GM11168 (cell line): ENCODE data around the gene TAF1D.
"Not testable (repeated sequence)": the region's sequence is repeated elsewhere in the genome, so short reads cannot be mapped to it uniquely, and the experiment has no call there.

Experiments used
- in situ Hi-C: fragments of 300-500 bp; cut with MboI; formaldehyde crosslinking; loops from one replicate; pipeline ENCODE4 v1.12.0; 2022; ENCODE audit warnings: low sequenced_read_pairs; ENCODE audit not compliant: unreplicated experiment

The TAF1D gene

DNA sequence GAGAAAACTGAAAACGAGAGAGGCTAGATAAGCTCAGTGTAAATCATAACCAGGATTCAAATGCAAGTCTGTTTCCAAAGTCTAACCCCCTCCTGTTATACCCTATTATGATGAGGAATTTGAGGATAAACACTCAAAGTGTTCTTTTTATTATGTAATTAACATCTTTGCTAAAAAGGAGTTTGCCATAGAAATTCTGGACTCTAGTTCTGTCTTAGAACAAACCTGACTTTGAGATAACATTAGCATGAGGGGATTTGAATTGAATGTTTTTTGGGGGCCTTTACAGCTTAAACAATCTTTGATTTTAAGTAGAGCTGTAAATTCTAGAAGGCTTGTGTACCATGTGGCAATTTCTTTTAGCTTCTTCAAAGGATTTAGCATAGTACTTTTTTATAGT lies 9.7 kb upstream of the TAF1D start:
- in situ Hi-C loops: no loop called here

DNA sequence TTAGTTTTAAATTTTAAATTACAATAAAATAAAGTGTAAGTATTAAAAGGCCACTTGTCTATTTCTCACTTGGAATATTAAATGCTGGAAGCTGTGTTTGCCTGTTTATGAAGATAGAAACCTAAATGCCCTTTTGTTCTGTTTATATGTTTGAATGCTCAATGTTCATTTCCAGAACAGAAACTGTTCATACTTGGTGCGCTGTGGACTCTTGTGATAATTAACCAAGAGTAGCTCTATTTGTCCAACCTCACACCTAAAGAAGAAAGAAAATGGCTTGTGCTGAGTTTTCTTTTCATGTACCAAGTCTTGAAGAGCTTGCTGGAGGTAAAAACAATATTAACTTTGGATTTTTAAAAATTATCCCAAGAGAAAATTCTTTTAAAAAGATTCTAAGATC lies 5.8 kb upstream of the TAF1D start:
- in situ Hi-C loops: no loop called here

DNA sequence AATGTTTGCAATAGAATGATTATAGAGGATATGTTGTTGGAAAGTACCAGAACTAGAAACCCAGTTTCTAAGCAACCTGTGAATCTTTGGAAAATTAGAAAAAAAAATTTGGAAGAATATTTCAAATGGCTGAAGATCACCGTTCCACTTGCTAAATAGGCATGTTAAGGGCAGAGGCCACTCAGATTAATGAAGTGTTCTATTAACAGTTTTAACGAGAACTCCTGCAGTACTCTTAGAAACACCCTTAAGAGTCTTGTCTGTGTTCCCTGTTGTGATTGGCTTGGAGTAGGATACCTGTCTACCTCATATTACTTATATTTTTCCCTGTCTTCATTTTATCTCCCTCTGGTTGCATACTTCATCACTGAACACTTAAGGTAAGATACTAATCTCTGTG lies 4.8 kb upstream of the TAF1D start:
- in situ Hi-C loops: no loop called here

DNA sequence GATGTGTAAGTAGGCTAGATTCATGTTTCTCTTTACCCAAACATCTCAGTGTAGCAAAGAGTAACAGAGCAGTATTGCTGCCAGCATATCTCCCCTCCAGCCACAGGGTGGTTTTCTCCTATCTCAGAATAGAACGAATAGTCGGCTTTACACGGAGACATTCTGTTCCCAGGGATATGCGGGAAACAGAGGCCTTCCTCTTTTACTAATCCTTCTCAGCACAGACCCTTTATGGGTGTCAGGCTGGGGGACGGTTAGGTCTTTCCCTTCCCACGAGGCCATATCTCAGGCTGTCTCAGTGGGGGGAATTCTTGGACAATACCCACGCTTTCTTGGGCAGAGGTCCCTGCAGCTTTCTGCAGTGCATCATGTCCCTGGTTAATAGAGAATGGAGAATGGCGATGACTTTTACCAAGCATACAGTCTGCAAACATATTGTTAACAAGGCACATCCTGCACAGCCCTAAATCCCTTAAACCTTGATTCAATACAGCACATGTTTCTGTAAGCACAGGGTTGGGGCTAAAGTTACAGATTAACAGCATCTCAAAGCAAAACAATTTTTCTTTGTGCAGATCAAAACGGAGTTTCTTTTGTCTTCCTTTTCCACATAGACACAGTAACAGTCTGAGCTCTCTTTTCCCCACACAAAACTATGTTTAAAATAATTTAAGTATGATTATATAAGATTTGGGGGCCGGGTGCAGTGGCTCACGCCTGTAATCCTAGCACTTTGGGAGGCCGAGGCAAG lies 3.9 kb upstream of the TAF1D start:
- in situ Hi-C loops: not testable (repeated sequence)

DNA sequence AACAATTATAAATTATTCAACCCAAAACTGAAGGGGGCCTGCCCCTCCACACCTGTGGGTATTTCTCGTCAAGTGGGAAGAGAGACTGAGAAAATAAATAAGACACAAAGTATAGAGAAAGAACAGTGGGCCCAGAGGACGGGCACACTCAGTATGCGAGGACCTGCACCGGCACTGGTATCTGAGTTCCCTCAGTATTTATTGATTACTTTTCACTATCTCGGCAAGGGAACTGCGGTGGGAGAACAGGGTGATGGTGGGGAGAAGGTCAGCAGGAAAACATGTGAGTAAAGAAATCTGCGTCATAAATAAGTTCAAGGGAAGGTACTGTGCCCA lies 3.3 kb upstream of the TAF1D start:
- in situ Hi-C loops: no loop called here

DNA sequence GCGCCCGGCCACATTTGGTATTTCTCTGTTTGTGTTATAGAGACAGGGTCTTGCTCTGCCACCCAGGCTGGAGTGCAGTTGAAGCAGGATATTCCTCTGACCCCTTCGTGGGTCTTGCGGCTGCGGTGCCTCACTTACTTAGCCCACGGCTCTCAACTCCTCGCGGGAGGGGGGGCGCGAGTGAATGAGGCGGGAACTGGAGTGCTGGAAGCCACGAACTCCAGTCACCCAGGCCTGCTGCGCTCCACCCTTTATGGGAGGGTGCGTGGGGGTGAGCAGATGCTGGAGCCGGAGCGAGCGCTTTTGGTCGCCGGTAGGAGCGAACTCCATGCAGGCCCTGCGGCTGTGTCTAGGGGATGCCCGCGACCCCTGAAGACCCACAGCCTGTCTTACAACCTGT lies 2.0 kb upstream of the TAF1D start:
- in situ Hi-C loops: no loop called here

DNA sequence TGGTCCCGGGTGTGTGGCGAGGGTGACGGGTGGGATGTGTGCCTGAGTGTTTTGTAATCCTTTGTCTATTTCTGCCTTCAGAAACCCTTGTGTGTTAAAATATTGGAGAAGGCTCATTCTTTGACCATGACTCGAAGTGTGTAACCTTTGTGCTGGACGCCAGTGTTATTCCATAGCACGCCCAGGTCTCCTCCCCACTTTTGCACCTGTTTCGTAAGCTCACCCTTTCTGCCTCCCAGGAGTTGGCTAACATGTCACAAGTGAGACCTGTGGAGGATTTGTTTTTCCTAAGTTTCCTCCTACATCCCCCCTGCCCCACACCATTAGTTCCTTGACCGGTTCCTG lies 559 bp upstream of the TAF1D start:
- in situ Hi-C loops: no loop called here

DNA sequence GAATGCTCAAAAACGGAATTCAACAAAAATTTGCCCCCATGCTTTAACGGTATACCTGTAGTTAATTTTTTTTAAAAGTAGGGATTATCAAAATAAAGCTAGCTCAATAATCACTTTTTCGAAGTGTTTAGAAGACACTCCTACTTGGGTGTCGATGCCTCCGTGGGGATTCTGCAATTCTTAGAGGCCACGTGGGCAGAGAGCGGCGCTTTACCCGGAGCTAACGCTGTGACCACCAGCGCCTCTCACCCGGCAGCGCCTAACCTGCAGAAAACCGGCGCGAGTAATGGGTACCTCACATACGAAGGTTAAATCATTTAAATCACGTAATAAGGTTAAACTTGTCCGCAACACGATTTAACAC lies 583 bp downstream of the TAF1D start:
- in situ Hi-C loops: no loop called here

DNA sequence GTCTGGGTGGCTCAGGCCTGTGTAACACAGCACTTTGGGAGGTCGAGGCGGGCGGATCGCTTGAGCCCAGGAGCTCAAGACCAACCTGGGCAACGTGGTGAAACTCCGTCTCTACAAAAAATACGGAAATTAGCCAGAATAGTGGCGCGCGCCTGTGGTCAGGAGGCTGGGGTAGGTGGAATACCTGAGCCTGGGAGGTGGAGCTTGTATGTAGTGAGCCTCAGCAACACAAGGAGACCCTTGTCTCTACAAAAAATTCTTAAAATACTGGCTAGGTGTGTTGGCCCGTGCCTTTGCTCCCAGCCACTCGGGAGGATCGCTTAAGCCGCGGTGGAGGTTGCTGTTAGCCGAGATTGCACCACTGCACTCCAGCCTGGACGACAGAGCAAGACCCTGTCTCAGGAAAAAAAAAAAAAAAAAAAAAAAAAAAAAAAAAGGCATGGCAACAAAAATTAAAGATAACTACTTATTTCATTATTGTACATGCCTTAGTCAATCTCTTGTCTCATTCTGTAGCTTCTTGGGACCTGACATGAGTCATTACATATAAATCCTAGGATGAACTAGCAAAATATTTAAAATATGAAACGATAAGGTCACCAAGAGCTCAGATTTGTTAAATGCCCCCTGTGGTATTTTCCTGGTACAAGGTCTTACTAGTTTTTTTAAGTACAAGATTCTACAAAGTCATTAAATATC lies 1.1 kb downstream of the TAF1D start:
- in situ Hi-C loops: no loop called here

DNA sequence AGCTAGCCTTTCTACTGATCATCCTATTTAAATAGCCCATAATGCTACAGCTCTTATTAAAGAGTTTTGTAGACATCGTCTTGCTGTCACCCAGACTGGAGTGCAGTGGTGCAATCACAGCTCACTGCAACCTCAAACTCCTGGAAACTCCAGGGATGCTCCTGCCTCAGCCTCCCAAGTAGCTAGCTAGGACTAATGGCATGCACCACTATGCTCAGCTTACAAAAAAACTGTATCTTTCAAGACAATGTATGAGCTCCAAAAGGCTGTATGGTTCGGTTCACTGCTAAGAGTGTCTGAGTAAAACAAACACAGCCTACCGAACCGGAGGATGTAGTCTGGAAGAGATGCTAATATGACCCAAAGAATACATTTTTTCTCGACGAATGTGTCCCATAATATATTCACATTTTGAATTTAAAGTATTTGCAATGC lies 2.6 kb downstream of the TAF1D start:
- in situ Hi-C loops: no loop called here

DNA sequence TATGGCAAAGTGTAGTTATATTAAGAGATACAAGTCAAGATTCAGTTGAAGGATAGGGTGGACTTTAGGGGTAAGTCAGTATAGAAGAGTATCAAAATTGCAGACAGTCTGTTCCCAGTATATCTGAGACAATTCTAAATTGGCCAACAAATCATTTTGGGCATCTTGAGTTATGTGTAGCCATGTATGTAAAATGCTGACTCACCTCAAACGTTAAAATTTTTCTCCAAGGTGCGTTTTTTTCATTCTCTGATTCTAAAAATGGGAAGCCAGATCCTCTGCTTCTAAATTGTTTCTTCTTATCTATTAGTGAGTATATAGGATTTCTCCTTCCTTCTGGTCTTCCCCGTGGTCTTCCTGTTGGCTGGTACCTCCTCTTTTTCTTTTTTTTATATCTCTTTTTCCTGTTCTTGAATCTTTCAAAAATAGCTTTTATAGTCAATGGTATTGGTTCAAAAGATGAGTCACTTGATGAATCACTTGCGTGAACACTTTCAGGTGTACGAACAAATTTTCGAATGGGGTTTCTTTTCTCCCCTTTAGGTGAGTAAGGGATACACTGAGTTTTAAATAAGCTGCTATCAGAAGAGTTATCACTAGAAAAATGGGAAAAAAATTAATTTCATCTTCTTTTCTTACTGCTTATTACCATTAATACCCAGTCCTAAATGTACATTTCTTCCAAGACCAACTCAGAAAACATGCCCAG lies 3.2 kb downstream of the TAF1D start:
- in situ Hi-C loops: no loop called here

DNA sequence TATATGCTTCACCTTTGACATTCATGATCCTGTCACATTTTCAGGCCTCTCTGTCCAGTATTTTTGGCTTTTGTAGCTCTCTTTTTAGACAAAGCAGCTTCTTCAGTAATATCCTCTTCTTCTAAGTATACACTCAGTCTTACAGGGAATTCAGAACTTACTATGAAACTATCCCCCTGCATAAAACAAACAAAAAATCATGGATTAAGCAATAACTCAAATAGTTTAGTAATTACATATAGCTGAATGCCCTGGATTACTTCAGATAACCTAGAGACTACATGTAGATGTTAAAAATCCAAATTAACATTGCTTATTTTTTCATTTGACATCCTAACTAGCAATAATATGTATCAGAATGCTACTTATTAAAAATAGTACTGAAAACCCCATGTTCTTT lies 5.2 kb downstream of the TAF1D start:
- in situ Hi-C loops: no loop called here

DNA sequence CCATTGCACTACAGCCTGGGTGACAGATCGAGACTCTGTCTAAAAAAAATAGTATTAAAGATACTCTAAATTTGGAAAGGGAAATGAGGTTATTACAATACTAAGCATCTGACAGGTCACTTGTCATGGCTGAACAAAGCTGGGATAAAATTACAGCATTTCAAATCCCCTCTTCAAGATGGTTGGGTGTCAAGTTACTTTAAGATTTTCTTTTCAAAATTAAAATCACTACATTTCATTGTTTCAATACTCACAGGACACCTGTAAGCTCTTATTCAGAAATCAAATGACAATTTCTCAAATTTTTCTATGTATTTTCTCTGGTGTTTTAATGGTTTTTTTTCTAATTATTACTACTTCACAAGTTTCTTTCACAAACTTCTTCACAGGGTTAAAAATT lies 5.7 kb downstream of the TAF1D start:
- in situ Hi-C loops: no loop called here

DNA sequence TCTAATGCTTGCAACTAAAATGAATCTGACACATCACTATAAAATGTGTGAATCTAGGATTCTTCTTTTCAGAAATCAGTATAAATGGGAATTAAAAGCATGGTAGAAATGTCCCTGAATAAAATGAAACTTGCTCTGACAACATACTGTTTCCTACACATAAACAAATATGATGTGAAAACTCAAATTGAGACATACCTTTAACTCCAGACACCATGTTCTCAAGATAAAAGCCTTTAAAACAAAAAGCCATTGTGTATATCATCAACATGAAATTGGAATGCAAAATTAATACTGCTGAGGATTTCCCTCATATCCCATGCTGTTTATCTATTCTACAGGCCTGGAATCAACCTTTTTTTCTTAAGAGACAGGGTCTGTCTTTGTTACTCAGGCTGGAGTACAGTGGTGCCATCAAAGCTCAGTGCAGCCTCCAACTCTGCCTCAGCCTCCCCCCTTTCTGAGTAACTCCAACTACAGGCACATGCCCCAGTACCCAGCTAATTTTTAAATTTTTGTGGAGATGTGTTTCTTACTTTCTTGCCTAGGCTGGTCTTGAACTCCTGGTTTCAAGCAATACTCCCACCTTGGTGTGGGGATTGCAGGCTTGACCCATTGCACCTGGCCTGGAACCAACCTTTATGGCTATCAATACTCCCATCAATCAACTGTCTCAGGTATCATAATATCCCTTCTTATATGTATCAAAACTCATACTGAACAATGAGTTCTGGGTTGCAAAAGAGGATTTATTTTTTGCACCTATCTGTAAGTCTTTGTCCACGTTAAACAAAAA lies 6.7 kb downstream of the TAF1D start:
- in situ Hi-C loops: no loop called here

DNA sequence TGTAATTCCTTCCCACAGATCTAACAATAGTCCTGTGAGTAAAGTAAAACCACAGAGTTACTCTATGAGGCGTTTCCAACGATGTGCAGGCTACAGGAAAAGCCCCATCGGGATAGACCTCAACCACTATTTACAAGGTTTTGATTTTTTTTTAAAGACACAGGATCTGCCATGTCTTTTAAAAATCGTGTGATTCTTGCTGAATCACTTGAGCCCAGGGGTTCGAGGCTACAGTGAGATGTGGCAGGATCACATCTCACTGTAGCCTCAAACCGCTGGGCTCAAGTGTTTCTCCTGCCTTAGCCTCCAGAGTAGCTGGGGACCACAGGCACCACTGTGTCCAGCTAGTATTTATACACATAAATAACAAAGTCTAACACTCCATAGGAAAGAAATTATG lies 7.8 kb downstream of the TAF1D start:
- in situ Hi-C loops: no loop called here

DNA sequence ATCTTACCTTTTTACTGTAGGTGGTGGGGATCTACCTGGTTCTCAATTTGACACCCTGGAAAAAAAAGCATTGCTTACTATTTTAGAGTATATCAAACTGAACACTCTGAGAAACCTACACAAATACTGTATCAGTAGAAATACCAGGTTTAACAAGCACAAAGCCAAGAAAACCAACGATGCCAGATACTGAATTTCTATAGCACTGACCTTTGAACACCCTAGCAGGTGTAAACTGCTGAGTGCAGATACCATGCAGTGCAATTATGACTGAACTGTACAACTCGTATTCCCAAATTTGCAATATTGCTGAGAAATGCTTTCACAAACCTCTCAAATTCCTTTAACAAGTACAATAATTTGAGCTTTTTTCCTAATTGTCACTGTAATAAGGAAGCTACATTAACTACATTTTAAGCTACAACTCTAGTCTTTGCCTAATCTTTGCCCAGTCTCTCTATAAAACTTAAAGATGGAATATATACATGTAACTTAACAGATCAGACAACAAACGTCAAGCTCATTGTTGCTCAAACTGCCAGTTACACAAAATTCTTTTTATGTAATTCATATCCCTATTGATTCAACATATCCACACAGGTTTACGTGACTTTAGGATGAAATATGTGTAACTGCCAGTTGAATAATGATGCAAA lies 8.9 kb downstream of the TAF1D start:
- in situ Hi-C loops: no loop called here

DNA sequence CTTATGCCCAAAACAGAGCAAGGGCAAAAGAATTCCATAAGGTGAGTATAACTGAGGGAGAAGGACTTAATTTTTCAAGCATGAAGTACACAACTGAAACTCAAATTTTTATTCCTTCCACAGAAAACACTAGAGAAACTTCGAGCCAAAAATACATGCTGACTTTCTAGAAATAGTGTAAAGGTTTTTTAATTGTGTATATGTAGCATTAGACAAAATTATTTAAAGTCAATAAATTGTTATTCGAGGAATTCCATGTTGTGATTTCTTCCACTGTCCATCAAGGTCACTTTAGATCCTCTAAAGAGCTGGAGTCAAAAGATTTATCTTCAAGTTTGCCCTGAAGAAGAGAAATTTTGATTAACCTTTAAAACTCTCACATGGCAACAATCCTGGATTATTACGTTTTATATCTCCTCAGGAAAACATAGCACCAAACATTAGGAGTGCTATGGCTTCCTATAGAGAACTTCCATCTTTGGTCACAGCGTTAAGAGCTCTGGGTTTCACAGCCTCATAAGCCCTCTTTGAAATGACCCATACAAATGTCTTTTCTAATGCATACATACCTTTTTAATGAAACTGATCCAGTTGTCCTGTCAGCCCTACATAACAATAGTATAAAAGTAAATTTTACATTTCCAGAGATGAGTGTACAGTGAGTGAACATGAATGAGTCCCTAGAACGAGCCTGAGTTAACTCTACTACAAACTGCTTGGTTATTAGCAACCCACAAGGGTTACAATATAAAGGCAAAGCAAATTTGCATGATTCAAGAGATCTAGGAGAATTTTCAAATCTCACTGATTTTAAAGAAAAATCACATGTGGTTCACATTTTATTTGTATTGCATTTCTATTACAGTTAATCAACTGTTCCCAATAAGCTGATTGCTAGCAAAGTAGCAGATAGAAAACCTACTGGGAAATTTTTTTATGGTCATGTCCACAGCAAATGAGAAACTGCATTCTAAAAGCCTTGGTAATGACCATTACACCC lies 10.9 kb downstream of the TAF1D start:
- in situ Hi-C loops: no loop called here

DNA sequence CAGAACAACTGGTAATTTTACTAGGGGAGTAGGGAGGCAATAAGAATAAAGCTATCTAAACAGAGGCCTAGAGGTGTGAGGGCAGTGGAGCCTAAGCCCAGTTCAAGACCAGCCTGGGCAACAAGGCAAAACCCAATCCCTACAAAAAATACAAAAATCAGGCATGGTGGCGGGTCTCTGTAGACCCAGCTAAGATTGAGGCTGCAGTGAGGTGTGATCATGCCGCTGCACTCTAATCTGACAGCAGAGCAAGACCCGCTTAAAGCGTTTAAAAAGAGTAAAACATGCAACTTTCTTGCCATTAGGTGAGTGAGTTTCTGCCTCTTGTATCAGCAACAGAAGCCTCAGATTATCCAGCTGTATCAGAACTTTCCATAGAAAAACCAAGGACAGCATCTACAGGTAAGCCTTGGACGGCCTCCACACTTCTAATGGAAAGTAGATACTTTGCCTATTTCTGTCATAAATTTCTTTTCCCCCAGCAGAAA lies 12.1 kb downstream of the TAF1D start:
- in situ Hi-C loops: no loop called here

DNA sequence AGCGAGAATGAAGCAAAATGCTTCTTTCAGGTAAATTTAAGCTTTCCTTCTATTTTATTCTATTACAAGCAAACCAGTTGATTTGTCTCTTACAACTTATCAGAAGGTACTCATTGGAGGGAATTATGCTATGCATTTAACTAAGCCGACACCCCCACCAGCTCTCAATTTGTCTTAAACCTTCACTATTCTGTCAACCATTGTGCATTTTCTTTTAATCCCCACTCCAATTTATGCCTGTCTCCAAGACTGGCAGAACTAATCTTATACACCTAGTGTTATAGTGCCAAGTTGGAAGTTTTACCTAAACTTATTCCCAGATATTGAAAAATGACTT lies 12.5 kb downstream of the TAF1D start:
- in situ Hi-C loops: no loop called here
